Hippocampal formation (tissue), 2 donors: ENCODE data around the gene TAGLN.

Experiments used
- DNase-seq, 2 donors: peaks; one replicate each; lab custom pipeline; 2025; lab: John Stamatoyannopoulos, UW

TAGLN gene

DNA sequence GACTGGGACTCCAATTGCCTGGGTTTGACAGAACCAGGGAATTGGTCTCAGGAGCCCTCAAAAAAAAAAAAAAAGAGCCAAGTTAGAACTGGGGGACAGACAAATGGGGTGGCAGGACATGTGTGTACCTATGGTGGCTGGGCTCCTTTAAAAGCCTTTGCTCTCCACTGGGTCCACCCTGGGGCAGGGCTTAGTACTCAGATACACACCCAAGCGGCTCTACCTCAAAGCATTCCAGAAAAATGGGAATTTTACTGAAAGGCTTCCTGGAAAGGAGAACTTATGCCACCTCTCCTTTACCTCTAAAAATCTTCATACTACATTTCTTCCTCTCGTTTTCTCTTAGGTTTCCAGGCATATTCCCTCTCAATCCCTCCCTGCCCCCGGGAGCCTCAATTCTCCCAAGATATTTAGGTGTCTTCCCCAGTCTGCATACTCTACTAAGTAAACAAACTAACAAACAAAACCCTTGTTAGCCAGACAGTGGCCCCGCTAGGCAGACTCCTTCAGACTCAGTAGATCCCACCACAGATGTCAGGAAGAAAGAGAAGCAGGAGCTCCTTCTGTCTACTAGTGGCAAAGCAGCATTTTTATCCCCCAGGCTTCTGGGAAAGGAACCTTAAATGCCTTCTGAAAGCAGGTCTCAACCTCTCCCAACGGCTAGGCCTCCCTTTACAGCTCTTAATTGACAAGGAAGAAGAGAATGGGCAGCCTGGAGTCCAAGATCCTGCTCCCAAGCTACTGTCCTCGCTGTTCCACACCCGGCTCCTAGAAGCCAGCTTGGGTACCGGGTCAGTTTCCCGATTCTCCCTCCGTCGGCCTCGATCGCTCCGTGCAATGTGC is 32.0 kb downstream of the TAGLN start:
- DNase-seq: no peak

DNA sequence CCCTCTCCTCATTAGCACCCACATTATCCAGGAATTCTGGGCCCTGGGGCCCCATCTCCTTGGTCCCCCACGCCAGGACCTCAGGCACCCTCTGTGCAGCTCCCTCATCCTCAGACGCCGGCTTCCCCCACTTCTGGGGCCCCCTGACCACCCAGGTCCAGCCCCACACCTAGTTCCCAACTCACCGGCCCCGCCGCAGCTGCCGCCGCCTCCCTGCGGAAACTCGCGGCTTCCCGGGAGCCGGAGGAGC is 32.6 kb downstream of the TAGLN start, which contains the start of gene PCSK7:
Gene PCSK7, minus strand, starts transcription at position 232 of the 250 bp plus-strand sequence. CDS start 2,229 bp downstream, outside the sequence.
- no peak for DNase-seq

DNA sequence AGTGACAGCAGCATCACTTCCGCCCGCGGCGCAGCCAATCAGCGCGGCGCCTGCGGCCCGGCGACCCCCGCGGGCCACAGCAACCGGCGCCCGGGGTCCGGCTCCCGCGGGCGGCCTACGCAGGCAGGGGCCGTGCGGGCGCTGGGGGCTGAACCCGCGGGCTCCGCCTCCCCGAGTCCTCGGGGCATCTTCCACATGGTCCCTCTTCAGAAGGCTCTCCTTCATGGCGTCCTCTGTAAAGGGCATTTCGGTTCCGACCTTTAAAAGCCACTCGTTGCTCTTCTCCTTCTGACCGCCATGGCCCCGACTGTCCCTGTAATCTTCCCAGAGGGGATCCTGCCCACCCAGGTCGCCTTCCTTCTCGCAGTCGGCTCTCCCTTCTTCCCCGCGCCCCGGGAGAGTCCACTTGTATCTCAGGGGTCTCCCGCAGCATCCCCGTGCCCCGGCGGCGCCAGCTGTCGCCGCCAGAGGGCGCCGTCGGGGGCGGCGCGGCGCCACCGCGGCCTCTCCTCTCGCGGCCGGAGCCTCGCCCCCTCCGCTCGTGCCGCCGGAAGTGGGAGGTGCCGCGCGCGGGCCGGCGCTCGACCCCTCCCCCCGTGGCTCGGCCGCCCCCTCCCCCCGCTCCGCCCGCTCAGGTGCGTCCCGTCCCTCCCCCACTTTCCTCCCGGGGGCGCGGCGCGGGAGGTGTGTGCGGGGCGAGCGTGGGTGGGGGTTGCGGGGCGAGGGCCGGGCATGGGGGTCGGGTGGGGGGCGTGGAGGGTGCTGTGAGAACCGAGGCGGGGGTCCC is 33.1 kb downstream of the TAGLN start, which contains the start of gene RNF214:
Gene RNF214, plus strand, starts transcription at position 580 of the 787 bp plus-strand sequence. CDS start 1,602 bp downstream, outside the sequence.
- peak; percentile 69 to 77 for DNase-seq

DNA sequence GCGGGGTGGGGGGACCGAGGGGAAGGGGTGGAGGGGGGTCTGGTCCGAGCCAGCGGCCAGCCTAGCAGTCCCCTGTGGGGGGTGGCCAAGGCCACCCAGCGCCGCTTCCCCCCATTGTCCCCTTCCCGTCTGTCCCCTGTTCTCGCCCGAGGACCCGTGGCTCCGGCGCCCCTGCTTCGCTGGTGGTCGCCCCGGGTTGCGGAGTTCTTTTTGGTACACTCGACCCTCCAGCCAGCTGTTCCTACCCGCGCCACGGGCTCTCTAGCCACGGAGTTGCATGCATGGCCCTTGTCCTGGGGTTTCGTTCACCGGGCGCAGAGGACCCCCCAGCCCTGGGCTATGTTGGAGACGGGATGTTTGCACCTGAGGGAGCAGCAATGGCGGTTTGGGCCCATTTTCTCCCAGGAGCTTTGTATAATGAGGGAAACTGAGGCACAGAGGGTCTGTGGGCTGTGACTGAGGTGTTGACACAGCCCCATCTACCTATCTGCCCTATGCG is 33.8 kb downstream of the TAGLN start:
- no peak for DNase-seq

DNA sequence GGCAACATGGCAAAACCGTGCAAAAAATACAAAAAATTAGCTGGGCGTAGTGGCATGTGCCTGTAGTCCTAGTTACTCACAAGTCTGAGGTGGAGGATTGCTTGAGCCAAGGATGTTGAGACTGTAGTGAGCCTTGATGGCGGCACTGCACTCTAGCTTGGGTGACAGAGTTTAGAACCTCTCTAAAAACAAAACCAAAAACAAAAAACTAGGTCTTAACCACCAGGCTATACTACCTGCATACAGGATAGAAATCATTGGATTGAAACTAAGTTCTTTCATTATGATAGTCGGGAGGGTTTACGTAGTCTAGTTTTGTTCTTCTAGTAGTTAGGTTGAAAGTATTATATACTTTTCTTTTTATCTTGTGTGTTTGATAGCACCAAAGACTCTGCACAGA is 39.1 kb downstream of the TAGLN start:
- DNase-seq: no peak

DNA sequence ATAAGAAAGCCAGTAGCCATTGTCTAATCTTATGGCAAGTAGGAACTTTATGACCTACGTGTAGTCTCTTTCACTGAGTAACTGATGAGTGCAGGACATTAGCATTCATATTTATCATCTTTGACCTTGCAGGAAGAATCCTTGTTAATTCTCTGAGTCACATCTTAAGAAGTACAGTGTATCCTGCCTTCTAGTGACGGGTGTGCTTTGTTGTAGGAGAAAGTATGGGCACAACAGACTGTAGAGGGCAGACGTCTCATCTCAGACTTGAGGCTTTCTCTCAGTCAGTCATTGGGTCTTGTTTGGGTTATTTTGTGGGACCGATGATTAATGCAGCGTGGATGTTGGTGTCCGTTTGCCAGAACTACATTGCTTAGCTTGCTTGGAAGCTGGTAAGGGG is 40.1 kb downstream of the TAGLN start:
- DNase-seq: no peak

DNA sequence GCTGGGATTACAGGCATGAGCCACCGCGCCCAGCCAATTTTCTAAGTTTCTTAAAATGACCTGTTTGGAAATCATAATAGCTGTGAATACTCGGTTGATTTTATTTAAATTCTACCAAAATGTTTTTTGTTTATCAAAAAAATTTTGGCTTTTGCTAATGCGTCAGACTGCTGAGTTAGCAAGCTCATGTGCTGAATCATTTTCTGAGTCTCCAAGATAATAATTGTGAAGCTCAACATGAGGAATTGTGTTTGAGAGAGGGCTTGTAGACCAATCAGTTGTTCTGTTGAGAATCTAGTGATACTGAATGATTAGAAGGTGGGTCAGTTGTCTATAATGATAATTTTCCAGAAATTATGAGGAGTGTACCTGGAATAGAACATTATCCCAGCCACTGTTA is 49.2 kb downstream of the TAGLN start:
- DNase-seq: no peak

DNA sequence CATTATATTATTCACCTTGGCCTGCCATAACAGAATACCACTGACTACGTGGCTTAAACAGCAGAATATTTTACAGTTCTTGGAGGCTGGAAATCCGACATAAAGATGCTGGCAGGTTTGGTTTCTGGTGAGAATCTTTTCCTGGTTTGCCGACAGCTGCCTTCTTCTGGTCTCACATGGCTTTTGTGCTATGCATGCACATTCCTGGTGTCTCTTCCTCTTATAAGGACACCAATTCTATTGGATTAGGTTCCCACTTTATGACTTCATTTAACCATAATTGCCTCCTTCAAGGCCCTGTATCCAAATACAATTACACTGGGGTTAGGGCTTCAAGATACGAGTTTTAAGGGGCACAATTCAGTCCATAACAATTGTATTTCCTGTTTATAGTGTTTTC is 50.4 kb downstream of the TAGLN start:
- DNase-seq: no peak

DNA sequence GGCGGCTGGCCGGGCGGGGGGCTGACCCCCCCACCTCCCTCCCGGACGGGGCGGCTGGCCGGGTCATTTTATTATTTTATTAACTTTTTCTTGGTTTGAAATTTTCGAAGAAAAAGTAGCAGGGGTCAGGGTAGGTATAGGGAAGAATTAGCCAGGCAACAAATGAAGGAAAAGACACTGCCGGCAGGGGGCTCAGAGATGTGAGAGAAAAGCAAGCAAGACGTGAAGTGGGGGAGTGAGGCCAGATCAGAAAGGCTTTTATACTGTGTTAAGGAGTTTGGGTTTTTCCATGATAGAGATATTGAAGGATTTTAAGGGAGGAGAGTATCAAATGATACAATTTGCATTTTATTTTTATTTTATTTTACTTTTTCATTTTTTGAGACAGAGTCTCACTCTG is 52.3 kb downstream of the TAGLN start:
- no peak for DNase-seq

DNA sequence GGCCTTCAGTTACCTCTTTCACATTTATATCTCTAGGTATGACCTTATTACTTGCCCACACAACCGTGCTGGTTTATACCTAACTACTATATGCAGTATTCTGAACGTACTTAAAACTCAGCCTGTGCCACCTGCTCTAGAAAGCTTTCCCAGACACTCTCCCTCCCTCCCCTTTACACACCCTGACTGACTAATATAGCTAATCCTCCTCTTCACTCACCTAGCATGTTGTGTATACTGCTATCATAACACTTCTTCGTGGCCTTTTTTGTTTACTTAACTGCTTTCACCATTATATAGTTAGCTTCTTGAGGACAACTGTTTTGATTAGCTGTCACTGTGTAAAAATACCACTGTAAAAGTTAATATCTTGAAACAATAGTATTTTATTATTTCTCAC is 56.8 kb downstream of the TAGLN start:
- no peak for DNase-seq

DNA sequence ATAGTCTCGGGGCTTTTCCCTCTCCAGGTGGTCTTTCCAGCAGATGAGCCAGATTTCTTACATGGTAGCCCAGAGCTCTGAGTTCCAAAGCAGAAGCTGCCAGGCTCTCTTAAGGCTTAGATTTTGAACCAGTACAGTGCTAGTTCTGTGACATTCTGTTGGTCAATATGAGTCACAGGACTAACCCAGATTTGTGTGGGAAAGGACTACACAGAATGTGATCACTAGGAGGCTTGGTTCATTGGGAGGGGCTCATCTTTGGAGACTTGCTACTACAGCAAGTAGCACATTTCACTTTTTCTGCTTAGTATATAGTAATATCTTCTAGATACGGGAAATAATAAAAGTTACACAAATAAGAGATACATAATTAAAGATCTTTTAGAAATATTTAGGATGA is 57.4 kb downstream of the TAGLN start:
- DNase-seq: no peak
